Pons (tissue), 1 donor: ENCODE results near the gene DPM1.

ENCODE experiments used
- DNase-seq: peaks from one replicate; pipeline ENCODE4 v3.0.0-alpha.2; 2016; ENCODE audit warnings: low spot score

The DPM1 gene

DNA sequence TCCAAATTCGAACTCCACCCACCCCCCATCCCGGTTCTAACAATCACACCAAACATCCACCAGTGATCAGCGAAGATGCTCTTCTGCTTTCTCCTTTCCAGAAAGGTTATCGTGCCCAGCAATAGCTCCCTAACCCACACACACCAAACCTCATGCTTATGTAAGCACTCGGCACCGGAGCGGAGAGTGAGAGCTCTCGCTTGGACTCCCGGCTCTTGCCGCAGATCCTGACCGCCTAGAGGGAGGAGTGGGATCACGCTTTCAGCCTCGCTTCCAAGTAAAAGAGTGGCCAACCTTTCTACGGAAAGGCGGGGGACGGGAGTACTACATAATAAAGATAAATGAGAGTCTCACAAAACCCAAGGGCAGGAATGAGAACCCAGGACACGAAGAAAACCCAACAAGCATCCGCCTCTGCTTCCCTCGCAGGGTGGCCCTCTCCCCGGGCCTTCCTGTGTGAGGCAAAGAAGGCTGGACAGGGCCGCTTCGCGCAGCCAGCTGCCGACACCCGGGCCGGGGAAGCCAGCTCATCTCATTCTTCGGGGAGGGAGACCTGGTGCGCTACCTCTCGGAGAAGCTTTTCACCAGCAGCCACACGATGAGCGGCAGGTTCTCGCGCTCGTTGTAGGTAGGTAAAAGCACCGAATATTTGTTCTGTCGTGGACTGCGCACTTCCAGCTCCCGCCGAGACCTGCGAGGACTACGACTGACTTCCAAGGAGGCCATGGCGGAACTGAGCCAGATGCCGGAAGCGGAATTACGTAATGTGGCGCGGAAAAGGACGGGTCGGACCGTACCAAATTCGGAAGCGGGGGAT lies at the start of gene DPM1:
DPM1 (minus strand) TSS at position 735 of the 817 bp plus-strand sequence; CDS start at position 726, 9 bp downstream.
- DNase-seq: peak; percentile 15

DNA sequence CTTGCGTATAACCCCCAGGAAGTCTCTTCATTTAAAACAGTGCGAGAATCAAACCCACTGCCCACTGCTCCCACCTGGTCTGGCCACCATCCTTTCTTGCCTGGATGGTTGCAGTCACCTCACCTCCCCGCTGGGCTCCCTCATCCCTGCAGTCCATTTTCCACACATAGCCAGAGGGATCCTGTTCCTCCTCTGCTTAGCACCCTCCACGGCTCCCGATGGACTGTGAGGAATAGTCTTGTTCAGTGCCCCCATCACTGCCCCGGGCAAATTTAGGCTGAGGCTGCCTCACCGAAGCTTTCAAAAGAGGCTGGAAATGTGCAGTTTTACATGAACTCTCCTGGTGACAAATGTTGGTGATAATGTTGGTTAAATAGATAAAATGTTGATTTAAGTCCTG lies 46.9 kb upstream of the DPM1 start:
- DNase-seq: no peak

DNA sequence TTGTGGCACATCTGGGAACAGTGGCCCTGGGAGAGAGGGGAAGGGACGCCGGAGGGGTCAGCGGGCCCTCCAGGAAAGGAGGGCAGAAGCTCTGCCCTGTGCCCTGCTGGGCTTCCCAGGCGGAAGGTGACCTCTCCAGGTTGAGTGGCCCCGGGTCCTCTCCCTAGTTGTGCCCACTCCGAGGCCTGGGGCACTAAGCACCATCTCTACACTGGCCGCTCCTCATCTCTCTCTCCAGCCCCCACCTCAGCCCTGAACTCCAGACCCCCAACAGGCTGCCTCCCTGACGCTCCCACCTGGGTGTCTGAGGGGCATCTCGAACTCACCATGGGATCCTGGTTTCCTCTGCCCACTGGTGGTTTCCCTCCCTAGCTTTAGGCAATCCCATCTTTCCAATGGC lies 46.4 kb upstream of the DPM1 start:
- no peak for DNase-seq

DNA sequence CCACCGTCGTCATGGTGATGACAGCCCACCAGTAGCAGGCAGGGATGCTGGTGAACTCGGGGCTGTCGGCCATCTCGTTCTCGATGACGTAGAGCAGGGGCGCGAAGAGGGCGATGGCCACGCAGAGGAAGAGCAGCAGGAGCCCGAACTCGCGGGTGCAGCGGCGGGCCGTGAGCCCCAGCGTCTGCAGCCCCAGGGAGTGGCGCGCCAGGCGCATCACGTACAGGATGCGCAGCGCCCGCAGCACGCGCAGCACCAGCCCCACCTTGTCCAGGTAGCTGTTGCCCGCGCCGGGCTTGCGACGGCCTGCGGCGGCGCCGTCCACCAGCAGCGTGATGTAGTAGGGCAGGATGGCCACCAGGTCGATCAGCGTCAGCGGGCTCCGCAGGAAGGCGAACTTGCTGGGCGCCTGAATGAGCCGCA lies 46.0 kb upstream of the DPM1 start:
- no peak for DNase-seq

DNA sequence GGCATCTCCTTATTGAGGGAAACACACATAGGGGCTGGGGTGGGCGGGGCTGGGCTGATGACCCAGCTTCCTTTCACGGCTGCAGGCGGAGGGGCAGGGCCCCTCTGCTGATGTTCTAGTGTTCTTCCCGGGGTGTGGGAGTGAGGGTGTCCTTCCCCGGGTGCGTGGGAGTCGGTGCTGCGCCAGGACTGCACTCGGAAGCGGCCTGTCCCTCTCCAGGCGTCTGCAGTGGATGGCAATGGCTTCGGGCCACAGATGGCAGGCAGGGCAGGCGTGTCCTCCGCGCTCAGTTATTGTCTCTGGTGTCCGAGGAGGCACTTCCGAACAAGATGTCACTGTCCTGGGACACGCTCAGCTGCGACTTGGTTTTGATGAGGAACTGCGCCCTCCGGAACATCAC lies 45.4 kb upstream of the DPM1 start:
- no peak for DNase-seq

DNA sequence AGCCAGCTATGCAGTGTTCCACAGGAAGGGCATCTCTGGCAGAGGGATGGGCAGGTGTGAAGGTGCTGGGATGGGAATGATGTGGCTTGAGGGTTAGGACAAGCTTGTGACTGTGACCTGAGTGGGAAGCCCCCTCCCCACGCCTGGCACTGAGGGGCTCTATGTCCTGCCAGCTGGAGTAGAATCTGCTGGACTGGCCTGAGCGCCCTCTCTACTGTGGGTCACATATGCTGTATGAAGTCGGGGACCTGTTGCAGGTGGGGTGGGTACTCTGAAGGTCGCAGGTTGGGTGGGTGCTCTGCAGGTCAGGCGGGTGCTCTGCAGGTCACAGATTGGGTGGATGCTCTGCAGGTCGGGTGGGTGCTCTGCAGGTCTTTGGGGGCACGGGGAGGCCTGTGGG lies 44.3 kb upstream of the DPM1 start:
- no peak for DNase-seq

DNA sequence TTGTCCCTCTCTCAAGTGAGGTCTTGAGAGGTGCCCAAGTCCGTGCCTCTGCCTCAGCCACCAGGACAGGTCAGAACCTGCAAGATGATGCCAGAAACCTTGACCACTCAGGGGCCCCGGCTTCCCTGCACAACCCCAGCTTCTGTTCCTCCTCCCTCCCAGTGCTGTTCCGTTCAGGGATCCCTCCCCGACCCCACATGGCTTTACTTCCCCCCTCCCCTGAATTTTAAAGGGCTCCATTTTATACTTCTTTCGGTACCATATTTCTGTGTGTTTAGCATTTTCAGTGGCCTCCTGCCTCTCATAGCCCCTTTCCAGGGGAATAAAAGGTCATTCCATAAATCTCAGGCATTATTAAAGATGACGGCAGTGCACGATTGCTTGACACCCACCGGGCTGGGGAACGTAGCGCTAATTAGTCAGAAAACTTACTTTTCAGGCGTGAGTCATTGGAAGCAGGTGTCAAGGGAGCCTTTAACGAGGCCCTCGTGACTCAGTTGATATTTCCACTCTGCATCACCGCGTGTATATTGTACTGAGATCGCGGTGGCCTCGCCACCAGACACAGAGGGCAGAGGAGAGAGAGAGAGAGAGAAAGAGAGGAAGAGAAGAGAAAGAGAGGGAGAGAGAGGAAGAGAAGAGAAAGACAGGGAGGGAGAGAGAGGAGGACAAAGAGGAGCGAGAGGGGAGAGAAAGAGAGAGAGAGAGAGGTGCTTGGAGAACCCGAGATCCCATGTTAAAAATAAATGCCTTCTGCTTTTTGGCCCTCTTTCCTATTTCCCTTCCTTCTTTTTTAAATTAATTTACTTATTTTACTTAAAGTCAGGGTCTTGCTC lies 43.3 kb upstream of the DPM1 start:
- no peak for DNase-seq

DNA sequence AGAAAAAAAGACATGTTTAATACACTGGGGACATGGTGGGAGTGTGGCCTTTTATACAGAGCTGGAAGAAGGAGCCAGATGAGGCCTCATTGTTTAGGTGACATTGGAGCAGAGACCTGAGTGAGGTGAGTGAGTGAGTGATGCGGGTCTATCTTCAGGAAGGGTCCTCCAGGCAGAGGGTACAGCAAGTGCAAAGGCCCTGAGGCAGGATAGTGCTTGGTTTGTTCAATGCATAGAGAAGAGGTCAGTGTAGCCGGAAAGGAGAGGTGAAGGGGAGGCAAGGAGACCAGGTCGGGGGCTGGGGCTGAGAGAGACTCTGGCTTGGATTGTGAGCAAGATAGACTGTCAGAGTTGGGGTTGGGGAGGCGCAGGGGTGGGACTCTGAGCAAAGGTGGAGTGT lies 41.0 kb upstream of the DPM1 start:
- no peak for DNase-seq

DNA sequence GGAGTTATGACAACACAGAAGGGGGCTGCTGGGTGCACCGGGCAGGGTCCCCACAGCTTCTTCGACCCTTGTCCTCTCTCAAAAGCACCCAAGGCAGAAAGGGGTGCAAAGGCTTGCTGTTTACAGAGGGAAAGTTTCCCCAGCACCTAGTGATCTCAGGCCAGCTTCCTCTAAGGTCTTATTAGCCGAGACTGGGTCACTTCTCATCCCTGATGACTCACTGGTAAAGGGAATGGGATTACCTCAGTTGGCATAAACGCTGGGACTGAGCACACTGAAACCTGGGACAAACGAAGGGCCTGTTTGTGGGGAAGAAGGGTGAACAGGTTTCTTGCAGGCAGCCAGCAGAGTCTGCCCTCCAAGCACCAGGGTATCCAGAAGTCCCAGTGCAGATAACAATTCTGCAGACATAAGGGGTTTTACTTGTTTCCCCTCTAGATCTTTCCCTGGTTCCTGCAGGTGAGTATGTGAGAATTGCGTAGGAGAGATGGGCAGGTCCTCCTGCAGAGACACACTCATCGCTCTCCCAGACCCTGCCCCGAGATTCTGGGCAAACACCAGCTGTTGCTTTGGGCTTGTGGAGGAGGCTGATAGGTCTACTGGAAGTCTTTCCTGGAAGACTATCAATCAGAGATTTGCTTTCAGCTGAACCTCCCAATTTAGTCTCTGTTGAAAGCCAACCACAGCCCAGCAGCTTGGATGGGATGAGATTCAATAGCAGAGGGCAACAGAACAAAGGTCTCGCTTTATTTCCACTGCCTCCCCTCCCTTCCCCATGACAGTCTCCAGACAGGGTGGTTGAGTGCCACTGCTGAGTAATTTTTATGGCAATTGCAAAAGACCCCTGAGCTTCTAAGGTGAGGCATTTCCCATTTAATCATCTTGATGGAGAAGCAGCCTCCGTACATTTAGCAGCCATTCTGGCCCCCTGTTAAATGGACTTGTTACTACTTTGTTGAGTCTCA lies 38.9 kb upstream of the DPM1 start:
- DNase-seq: peak; percentile 47

DNA sequence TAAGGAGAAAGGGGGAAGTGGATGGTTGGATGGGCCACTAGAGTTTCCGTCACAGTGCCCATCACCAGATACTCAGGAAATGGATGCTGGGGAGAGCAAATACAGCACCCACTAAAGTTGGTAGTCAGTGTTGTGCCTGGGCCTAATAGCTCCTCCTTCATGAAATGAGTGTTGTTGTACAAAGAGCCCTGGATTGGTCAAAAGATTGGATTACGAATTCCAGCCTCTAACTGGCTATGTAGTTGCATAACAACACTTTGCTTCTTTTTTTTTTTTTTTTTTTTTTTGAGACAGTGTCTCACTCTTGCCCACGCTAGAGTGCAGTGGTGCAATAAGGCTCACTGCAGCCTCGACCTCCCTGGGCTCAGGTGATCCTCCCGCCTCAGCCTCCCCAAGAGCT lies 37.2 kb upstream of the DPM1 start:
- no peak for DNase-seq

DNA sequence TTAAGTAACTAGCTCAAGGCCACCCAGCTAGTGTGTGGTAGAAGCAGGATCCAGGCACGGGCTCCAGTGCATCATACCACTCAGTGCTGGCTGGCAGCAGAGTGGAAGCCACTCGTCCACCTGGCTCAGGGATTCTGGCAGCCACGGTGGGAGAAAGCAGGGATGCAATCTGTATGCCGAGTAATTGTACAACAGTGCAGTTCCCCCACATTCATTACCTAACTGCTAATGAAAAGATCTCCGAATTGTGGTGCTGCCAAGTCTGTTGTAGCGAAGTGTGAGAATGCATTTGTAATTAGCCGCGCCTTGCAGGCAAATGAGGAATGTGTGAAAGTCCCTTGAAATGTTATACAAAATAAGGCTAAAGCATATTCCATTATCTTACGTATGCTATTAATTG lies 35.5 kb upstream of the DPM1 start:
- no peak for DNase-seq

DNA sequence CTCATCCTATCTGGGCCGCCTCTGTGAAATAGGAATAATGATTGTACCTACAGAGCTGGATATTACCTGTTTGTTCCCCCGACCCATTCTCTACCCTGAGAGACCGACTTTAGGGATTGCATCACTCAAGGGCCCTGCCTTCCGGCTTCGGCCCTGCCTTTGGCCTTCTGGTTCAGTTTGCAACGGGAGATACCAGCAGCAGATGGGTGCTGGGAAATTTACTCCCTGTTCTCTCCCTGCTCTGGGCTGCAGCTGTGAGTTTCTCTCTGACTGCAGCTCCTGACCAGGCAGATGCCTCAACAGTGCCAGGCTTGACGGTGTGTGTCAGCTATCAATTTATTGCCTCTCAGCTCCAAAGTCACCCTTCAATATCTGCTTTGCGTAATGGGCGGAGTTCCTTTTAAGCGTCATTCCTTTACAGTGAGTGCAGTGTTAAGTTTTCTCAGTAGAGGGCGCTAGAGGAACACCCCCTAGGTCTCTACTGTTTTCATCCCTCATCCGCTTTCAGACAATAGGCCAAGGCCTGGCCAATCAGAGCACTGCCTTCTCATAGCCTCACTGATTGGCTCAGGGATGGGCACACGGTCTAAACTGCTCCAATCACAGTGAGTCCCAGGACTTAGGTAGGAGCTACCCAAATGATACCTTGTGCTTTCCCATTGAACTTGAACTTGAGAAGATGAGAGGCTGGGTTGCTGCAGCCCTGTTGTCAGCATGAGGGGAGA lies 34.6 kb upstream of the DPM1 start:
- DNase-seq: peak; percentile 25

DNA sequence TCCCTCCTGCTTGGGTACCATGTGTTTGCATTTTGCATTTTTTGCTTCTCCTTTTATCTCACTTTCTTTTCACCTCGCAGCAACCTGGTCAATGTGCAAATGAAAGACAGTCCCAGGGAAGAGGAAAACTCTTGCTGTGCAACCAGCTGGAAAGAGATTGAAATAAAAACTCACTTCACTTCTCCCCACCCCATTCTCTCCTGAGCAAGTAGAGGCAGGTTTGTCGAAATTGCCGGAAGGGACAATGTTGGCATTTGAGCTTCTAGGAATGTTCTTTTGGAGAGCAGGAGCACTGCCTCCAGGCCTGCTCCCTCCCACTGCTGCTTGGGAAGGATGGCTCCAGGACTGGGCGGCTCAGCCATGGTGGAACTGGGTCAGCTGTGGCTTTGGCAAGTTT lies 34.0 kb upstream of the DPM1 start:
- no peak for DNase-seq

DNA sequence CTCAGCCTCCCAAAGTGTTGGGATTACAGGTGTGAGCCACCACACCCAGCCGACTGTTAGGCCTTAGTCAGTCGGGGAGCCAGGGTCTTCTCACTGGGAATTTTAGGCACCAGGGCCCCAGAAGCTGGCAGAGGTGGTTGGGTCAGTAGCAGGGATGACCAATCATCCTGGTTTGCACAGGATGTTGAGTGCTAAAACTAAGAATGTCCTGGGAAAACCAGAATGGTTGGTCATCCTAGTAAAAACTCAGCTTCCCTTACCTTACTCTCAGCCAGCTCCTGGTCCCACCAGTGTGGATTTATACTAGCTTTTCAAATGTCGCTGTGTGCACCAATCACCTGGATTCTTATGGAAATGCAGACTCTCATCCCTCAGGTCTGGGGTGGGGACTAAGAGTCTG lies 32.7 kb upstream of the DPM1 start:
- no peak for DNase-seq

DNA sequence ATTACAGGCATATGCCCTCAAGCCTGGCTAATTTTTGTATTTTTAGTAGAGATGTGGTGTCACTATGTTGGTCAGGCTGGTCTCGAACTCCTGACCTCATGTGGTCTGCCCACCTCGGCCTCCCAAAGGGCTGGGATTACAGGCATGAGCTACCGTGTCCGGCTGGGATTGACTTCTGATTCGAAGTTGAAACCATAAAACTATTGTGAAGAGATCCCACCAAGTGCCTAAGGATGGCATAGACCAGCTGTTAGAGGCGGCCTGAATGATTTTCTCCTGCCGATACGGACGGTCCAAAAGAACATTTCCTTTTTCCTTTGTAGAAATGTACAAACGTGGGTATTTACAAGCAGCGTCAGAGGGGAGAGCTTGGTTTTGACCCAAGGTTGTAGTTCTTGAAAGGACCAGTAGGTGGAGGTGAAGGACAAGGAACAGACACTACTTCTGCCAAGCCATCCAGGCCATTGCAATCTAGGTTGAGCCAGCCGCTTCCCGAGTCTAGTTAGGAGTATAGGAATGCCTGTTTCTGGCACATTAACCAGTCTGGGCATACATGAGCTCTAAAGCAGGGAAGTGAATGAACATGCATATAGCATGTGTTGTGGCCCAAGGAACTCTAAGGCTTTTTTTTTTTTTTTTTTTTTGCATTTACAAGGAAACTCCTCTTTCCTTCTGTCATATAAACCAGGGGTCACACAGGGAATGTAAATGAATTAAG lies 29.3 kb upstream of the DPM1 start:
- peak; percentile 89 for DNase-seq

DNA sequence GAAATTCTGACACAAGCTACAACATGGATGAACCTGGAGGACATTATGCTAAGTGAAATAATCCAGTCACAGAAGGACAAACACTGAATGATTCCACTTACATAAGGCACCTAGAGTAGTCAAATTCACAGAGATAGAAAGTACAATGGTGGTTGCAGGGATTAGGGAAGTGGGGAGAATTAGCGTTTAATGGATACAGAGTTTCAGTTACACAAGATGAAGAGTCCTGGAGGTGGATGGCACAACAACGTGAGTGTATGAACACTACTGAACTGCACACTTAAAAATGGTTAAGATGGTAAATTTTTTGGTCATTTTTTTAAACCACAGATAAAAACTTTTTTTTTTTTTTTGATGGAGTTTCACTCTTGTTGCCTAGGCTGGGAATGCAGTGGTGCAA lies 25.0 kb upstream of the DPM1 start:
- no peak for DNase-seq

DNA sequence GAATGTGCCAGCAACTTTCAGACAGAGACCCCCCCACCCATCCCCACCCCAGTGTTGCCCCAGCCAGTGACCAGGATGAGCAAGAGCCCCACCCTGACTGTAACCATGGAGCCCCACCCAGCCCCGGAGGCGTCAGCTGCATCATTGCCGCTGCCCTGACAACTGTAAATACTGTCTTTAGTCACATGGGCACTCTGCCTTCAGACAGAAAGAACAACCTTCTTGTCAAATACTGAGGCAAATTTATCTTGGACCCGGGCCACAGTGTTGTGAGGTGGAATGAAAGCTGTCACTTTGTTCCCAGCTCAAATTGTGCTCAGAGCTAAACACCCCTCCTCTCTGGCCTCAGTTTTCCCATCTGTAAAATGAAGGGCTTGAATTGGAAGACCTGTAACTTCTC lies 24.0 kb upstream of the DPM1 start:
- DNase-seq: no peak

DNA sequence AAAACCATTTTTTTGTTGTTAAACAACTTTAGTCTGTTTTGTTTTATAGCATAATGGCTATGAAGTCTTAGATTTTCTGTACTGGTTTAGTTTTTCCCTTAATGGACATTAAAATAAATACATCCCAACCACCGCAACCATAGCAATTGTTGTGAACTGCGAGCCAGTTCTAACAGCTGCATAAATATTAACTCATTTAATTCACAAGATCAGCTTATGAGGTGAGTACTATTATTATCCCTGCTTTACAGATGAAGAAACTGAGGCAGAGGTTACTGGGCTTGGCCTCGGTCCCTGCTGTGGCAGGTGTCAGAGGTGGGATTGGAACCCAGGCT lies 23.3 kb upstream of the DPM1 start:
- DNase-seq: no peak

DNA sequence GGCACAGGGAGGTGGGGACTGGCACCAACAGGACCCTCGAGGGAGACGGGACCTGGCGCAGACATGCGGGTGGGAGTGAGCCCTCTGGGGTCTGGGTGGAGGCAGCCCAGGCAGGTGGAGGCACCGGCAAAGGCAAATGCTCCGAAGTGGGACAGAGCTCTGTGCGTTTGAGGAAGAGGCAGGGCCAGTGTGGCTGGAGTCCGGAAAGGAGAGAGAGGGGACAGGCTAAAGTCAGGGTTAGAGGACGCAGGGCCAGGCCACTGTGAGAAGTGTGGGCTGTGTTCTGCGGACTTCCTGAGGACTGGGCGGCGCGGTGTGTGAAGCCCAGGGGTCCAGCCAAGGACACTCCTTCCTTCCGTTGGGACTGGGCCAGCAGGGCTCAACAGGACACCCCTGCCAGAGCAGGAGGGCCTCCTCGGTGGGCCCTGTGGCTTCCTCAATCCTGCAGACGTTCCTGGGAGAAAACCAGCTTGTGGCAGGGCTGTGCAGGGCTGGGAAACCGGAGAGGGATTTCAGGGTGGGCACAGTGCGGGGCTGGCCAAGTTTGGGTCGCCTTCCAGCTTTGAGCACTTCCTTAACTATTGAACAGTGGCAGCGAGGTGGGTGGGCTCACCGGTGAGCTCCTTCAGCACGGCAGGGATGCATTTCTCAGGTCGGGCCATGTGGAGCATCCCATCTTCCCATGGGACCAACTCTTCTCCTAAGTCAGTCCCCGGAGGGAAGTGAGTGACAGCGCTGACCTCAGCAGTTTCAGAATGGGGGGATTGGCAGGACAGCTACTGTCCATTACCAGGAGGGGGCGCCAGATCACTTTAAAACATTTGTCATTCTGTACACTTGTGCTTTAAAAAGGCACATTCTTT lies 22.8 kb upstream of the DPM1 start:
- DNase-seq: peak; percentile 55

DNA sequence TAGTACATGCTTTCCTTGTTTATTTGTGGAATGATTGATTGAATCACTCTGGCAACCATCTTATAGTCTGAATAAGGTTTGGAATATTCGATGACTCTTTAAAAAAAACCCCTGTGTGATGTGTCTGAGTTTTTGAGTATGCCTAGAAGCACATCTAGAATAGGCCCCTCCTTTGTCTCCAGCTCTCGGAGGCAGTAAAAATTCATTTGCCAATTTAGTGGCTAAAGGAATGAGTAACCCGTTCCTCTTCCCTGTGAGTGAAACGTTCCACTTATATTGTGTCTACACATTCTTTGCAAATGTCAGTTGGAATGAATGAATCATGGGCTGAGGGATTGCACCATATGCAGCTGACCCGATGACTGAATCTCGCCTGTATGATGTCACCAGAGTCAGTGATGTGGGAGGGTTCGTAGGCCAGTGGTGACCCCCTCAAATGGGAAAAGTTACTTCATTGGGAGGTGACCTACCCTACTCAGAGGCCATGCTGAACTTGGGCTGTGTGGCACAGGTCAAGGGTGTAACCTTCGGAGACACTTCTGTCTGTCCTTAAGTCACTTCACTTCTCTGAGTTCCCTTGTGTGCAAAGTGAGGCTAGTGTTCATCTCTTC lies 21.8 kb upstream of the DPM1 start:
- no peak for DNase-seq
